MM.1S (cell line): Measurements from ENCODE around the gene RAB21.
"Not testable (repeated sequence)": the region's sequence is repeated elsewhere in the genome, so short reads cannot be mapped to it uniquely, and the experiment has no call there.

Source experiments
- EZH2phosphoT487 ChIP-seq: fragments of 300-600 bp; sonication (generic); IDR thresholded peaks from 2 replicates; pipeline ENCODE4 v1.6.1; 2018; ENCODE audit warnings: antibody characterized with exemption, low read length
- TF ChIP-seq, protein P1 (sequence below): fragments of 300-600 bp; sonication (generic); IDR thresholded peaks from 2 replicates; pipeline ENCODE4 v1.5.1; 2016; ENCODE audit warnings: antibody characterized with exemption, low read length, mixed read lengths

GRCh38 chr12:71815242-71815641 lies 60.6 kb downstream of the RAB21 start:
- TF ChIP-seq, protein P1, sequence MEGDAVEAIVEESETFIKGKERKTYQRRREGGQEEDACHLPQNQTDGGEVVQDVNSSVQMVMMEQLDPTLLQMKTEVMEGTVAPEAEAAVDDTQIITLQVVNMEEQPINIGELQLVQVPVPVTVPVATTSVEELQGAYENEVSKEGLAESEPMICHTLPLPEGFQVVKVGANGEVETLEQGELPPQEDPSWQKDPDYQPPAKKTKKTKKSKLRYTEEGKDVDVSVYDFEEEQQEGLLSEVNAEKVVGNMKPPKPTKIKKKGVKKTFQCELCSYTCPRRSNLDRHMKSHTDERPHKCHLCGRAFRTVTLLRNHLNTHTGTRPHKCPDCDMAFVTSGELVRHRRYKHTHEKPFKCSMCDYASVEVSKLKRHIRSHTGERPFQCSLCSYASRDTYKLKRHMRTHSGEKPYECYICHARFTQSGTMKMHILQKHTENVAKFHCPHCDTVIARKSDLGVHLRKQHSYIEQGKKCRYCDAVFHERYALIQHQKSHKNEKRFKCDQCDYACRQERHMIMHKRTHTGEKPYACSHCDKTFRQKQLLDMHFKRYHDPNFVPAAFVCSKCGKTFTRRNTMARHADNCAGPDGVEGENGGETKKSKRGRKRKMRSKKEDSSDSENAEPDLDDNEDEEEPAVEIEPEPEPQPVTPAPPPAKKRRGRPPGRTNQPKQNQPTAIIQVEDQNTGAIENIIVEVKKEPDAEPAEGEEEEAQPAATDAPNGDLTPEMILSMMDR = not testable (repeated sequence)
- not testable (repeated sequence) for TF ChIP-seq EZH2phosphoT487
